Hepatic stellate cell (primary cell): ENCODE measurements around the gene NPAS3.

Source experiments
- DNase-seq: peaks from one replicate; pipeline ENCODE4 v3.0.0; 2011; ENCODE audit warnings: low spot score

Gene NPAS3

DNA sequence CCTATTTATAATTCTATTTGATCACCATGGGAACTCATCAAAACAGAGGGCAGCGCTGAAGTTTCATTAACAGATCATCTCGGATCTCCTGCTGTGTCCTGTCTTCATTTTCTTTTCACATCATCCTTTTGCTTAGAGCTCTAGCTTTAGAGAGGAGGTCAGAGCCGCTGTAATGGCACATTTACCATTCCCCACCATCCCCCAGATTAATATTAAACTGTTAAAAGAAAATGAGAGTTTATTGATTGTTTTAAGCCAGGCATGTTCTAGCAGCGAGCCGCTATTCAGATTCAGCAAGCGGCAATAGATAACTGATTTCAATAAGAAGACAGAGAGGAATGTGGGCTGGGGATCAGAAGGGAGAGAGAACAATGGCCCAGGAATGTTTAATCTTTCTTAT lies 703.4 kb downstream of the NPAS3 start:
- DNase-seq: no peak

GRCh38 chr14:33642691-33643244 lies 704.1 kb downstream of the NPAS3 start:
- no peak for DNase-seq

DNA sequence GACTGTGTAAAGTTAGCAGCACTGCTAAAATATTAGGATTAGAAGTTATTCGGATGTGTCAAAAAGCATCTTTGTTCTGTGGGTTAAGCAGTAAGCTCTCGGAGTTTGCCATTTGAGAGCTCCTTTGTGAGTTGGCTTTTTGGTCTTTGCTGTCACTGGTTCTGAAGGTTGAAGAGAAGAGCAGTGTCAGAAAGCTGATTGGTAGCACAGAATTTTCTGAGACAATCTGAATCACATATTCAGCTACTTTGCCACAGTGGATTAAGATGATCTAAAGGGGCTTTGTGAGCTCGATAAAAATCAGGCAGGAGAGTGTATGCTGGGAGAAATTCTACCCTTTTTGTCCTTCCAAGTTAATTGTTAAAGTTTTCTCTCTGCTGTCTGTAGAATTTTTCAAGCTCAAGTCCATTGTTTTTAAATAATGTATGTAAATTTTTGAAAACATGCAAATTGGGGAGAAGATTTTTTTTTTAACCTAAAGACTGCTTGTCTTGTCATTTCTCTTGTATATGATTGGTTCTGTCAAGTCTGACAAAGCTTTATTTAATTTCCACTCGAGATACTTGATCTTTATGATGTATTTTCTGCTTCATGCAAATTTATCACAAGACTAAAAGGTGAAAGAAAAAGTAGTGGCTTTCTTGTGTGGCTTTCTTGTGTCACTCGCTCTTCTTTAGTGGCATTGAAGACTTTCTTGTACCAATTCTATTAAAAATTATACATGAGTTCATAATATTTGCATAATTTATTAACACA lies 704.9 kb downstream of the NPAS3 start:
- DNase-seq: no peak

DNA sequence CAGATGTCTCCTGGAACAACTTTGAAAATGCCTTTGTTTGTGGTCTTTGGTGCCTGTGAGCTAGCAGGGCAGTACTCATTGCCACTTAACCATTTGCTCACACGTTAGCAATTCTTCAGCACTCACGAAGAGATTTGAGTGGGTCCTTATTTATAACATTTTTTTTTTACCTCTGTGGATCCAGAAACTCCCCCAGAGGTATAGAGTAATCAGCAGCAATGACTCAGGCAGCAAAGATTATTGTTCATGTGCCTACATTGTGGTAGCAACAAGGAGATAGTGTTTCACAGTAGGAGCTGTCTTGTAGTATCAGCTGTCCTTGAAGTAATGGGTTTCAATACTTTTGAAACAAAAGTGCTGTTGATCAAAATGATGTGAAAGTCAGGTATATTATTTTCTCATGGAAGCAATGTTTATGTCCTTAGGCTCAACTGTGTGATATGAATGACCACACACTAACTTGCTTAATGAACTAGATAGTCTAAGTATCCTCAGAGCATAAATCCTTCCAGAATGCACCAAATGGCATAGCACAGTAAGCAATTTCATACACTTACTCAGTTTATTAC lies 708.1 kb downstream of the NPAS3 start:
- no peak for DNase-seq

GRCh38 chr14:33647385-33647786 lies 708.7 kb downstream of the NPAS3 start:
- peak; percentile 7 for DNase-seq

DNA sequence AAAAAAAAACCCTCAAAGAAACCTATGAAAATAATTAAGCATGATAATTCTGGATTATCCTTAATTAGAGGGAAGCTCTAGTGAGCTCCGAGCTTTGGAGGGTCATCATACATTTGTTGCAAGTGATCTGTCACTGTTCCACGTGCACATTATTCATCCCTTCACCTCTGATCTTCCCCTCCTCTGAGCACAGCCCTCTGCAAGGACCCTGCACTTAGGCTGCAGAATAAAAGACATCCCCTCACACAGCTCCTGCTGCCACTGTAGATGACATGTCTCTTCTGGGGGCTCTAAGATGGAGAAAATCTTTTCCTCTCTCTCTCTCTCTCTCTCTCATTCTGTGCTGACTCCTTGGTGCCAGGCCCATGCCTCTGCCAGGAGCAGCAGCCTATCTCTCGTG lies 711.8 kb downstream of the NPAS3 start:
- DNase-seq: no peak

- no peak for DNase-seq
Measured at GRCh38 chr14:33652566-33653307, 714.1 kb downstream of the NPAS3 start.

- DNase-seq: no peak
Measured at GRCh38 chr14:33653308-33653695, 714.6 kb downstream of the NPAS3 start.

DNA sequence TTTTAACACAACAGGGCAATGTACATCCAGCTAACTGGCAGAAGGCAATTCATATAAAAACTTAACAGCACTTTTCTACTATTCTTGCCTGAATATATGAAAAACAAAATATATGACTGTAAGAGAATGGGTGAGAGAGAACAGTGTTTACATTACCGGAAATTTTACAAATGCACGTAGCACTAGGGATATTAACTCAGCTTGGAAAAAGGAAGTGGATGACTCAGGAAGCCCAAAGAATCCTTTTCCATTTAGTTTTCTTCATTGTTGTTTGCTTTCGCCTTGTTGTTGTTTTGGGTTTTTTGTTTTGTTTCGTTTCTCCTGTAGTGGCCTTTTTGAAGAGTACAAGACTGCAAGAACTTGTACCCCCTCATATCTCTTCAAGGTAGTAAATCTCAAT lies 716.7 kb downstream of the NPAS3 start:
- DNase-seq: no peak

DNA sequence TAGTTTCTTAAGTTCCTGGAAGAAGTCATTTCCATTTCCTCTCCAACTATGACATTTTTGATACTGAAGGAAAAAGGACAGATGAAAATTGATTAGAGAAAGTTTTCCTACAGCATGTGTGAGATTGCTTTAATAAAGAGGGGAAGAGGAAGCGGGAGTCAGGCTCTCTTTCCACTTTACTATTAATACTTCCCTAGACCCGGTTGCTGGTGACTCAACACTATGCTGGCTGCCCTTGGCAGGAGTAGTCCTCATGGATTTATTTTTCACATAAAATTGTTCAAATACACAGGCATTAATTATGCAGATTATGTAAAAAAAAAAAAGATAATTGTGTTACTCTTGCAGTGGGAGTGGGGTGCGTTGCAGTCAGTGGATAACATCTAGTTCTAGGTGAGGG lies 718.8 kb downstream of the NPAS3 start:
- DNase-seq: no peak

DNA sequence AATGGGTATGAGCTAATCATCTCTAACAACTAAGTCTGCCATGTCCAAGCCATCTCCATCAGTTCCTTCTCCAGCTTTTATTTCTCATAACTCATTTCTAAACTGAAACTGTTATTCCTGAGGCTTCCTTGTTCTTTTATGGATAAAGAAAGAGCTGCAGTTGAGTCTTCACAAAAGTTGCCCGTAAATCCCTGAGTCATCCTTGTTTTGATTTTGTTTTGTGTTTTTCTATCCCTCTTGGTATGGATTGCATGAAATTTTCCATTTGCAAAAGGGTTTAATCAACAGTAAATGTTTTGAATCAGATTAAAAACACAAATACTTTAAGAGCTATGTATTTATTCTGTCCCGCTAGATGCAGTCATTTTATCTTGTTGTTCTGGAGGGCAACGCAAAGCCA lies 721.6 kb downstream of the NPAS3 start:
- DNase-seq: no peak

DNA sequence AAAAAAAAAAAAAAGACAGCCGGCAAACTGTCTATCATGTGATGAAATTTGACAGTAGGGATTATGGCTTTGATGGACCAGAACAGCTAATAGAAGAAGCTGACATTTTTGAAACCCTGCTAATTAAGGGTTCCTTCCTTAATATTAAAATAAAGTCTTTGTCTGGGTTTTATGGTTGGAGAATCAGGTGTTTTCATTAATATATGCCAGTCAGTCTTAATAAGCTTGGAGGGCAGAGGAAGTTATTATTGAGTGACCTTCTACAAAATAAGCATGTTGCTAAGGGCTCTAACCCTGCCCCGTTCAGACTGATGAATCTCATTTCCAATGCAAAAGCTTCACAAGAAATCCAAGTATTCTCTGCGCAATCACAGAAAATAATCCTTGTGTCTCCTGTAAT lies 722.4 kb downstream of the NPAS3 start:
- DNase-seq: no peak

- no peak for DNase-seq
Measured at GRCh38 chr14:33668066-33668465, 729.4 kb downstream of the NPAS3 start.

DNA sequence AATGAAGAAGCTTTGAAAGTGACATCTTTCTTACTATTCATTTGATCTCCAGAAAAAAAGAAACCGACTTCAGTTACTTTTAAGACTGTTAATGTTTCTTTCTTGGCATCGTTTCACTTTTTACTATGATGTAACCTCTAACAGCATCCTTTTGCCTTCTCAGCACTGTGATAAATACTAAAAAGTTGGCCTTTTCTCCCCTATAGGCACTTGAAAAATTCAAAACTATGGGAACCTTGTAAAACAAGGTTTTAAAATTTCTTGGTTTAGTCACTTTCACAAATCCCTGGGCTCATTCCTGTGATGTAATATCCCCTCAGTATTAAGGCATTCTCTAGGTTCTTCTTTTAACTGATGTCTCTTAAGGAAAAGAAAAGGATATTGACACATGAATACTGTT lies 730.4 kb downstream of the NPAS3 start:
- no peak for DNase-seq

- DNase-seq: no peak
Measured at GRCh38 chr14:33670235-33670634, 731.6 kb downstream of the NPAS3 start.

DNA sequence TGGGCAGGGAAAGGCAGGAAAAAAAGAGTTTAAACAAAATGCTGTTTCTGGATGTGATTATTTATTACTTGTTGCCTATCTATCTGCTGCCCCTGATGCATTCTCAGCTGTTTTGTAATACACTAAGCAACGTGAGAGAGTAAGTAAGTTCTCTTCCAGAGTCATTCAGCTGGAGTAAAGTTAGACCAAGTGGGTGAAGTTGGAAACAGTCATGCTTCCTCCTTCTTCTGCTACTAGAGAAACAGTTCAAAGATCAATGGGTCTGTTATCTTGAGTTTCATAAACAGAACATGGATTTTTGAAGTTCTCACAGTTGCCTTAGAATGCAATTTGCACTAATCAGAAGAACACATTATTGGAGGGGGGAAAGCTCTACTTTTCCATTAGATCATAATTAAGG lies 732.9 kb downstream of the NPAS3 start:
- DNase-seq: no peak

- no peak for DNase-seq
Measured at GRCh38 chr14:33674927-33675326, 736.2 kb downstream of the NPAS3 start.

DNA sequence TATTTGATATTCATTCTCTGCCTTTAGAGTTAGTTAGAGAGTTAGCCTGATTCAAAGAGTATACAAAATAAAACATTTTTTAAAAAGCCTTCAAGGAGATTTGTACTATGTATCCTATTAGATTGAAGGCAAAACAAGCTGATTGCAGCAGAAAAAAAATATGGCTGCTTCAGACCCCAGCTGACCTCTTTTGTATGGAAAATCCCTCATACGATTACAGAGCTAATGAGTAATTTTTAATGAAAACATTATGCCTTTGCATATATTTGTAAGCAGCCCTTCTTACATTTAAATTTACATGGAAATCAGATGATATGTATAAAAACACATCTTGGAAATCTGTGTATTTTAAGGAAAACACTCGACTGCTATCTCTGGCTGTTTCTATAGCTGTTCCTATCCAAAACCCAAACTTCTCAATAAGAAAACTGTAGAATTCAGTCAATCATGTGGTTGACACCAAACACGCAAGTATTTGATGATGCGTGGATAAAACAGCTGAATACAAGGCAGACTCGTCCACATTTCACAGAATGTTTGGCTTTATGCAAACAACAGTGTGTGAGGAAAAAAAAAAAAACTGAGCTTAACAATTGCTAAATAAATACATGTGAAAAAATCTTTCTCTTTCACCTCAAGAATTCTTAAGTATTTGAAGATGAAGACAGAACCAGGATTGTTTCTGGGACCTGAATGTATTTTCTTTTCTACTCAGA lies 736.9 kb downstream of the NPAS3 start:
- DNase-seq: no peak

DNA sequence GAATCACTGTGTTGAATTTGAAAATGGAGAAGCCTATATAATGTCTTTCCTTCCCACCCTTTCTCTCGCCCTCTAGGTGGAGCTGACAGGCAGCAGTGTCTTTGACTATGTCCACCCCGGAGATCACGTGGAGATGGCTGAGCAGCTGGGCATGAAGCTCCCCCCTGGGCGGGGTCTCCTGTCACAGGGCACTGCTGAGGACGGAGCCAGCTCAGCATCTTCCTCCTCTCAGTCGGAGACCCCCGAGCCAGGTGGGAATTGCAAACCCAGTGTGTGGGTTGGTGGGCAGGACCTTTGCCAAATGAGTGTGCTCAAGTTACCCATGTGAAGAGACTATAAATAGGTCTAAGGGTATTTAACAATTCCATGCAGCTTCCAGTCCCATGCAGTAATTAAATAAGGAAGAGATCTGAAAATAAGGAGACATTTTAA lies 737.5 kb downstream of the NPAS3 start:
- DNase-seq: no peak

- DNase-seq: no peak
Measured at GRCh38 chr14:33676891-33677290, 738.2 kb downstream of the NPAS3 start.

DNA sequence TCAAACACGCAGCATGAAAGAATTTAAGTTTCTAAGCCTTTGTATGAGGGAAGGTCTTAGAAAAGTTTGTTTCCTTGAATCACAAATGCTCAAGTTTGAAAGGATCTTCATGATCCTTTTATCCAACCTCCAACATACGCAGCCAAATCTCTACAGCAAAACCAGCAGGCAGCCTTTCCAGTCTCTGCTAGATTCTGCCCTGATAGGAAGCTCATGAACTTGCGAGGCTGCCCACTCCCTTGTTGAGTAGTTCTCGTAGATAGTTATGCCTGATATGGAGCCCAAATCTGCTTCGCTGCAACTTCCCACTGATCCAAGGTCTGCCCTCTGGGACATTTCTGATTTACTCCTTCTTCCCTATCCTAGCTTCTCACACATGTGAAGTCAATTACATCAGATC lies 739.3 kb downstream of the NPAS3 start:
- no peak for DNase-seq

GRCh38 chr14:33679025-33679424 lies 740.3 kb downstream of the NPAS3 start:
- no peak for DNase-seq
